Globus pallidus (tissue), 1 donor: ENCODE measurements around the gene DIP2C.
"Not testable (repeated sequence)": the region's sequence is repeated elsewhere in the genome, so short reads cannot be mapped to it uniquely, and the experiment has no call there.

ENCODE experiments used
- DNase-seq: peaks from one replicate; pipeline ENCODE4 v3.0.0-alpha.2; 2015; ENCODE audit warnings: low spot score

Gene DIP2C

DNA sequence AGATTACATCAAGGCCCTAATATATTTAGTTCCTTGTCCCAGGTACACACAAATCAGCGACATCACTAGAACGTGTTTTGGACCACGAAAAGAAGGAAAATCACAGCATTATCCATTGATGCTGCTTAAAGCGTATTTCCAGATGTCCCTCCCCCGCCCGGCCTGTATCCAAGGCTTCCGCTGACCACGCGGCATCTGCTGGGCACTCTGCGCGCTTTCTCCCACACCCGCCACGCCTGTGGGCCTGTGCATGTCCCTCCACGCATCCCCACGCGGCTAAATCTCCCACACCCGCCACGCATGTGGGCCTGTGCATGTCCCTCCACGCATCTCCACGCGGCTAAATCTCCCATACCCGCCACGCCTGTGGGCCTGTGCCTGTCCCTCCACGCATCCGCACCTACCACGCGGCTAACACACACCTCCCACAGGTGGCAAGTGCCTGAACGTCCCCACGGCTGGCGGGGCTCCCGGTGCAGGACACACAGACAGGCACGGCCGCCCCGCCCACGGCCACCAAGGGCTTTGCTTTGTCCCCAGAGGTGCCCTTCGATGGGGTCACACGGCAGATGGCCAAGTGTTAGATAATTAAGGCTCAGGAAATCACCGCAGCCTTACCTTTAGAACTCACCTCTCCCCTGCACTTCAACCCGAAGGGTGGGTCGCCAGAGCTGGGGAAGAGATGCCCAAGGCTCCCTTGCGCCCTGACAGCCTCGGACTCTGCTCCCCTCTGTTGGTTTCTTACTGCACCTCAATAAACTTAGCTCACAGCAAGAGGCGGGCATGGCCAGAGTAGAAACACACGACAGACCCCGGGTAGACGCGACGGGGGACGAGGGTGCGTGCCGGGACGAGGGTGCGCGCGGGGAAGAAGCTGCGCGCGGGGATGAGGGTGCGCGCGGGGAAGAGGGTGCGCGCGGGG, 49.5 kb downstream of the DIP2C start:
- DNase-seq = peak; percentile 60

DNA sequence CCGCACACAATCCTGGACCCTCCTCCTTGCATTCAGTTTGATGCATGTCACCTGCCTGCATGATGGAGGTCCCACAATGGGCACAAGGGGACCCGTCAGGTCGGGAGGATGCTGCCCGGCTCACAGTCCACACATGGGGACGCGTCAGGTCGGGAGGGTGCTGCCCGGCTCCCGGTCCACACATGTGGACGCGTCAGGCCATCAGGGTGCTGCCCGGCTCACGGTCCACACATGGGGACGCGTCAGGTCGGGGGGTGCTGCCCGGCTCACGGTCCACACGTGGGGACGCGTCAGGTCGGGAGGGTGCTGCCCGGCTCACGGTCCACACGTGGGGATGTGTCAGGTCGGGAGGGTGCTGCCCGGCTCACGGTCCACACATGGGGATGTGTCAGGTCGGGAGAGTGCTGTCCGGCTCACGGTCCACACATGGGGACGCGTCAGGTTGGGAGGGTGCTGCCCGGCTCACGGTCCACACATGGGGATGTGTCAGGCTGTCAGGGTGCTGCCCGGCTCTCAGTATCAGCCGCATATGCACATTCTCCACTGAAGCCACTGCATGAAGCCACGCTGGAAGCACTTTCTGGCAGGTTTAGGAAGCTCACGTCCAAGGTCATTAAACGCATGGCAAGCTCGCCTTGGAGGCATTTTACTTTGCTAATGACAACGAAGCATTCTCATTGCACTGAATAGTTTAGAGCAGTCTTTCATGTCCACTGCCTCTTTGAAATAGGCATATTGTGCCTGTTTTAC, 50.3 kb downstream of the DIP2C start:
- DNase-seq = no peak

DNA sequence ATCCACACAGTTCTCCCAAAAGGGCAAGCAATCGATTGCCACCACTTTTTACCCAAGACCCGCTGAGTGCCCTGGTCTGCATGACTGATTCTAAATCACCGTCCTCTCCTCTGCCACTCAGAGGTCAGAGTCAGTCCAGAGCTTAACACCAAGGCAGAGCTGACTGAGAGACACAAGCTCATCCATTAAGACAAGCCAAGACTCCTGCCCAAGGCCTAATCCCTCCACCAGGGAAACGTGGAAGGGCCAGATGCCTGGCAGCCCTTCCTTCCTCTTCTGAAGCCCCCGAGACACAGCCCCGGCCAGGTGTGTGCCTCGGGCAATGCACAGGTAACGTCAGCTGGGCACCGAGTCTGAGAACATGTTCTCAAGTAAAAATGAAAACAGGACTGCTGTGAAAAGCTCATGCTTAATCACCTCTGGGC, 51.7 kb downstream of the DIP2C start:
- DNase-seq = no peak

DNA sequence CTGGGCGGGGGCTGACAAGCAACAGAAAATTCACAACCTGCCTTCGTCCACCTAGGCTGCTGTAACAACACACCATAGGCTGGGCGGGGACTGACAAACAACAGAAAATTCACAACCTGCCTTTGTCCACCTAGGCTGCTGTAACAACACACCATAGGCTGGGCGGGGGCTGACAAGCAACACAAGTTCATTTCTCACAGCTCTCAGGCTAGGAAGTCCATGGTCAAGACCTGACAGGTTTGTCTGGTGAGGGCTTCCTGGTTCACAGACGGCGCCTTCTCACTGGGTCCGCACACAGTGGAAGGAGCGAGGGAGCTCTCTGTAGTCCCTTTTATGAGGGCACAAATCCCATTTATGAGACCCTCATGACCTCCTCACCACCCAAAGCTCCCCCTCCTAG, 52.2 kb downstream of the DIP2C start:
- DNase-seq = no peak

DNA sequence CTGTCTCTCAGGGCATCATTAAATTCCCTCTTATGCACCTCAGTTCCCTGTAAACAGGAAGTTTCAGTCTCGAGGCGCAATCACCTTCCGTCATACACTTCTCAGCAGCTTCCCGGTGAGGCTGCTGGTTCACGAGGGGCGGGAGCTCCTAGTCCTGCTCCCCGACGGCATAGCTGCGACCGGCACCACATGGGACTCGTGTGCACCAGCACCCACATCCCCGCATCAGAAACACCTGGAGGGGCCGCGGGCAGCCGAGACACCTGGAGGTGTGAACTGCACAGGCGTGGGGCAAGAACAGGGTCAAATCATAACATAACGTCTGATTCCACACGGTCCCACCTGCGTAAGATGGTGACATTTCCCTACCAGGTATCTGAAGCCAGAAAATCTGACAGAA, 52.7 kb downstream of the DIP2C start:
- DNase-seq = no peak

DNA sequence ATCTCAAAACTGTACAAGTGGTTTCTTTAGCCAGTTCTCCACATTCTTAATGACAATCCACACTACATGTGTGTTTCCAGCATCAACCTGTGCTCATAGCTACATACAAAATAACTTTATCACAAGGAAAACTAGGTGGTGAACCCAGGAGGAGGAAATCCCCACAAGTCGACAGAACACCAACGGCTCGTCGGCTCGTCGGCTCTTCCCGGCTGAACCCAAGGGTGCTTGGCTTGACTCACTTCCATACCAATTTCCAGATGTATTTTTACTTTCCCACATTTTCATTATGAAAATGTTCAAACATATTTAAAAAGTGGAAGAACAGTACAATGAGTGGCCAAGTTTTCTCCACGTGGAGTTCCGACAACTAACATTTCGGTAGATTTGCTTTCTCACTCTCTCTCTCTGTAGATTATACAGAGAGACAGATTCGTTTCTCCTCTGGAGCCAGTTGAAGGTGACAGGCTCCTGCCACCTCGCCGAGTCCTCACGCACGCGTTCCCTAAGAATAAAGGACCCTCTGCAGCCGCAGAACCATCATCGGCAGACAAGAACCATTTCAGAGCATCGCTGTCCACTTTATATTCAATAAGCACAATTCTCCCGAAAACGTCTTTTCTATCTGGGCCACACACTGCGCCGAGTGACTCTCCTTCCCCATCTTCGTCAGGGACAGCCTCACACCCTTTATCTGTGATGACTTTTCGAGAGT, 53.3 kb downstream of the DIP2C start:
- no peak for DNase-seq

DNA sequence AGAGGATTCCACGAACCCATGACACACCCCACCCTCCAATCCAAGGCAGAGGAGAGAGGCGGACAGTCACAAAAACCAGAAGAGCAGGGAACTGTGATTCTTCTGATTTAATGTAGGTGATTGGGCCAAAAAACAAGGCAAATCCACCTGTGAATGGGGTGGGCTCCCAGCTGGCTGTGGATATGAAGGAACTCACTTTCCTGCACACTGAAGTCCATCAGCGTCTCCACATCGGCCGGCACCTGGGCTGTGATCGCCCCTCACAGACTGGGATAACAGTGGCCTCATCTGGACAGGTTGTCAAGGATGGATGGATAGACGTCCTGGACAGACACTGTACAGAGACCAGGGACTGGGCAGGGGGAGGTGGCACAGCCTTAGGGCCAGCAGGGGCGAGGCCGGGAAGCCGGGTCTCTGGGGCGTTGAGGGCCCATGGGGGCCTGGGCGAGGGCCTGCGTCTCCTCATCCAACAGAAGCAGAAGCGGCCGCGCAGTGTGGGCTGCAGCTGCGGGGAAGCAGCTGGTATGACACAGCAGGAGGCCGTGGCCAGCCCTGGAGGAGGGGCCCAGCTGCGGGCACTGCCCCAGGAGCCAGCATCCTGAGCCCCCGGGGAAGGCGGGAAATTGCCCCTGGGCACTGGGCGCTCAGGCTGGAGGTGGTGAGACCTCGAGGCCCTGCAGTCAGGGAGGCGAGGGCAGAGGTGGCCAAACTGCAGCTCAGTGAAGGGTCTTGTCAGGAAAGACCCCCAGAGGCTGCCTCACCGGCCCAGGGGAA, 54.2 kb downstream of the DIP2C start:
- peak; percentile 73 for DNase-seq

DNA sequence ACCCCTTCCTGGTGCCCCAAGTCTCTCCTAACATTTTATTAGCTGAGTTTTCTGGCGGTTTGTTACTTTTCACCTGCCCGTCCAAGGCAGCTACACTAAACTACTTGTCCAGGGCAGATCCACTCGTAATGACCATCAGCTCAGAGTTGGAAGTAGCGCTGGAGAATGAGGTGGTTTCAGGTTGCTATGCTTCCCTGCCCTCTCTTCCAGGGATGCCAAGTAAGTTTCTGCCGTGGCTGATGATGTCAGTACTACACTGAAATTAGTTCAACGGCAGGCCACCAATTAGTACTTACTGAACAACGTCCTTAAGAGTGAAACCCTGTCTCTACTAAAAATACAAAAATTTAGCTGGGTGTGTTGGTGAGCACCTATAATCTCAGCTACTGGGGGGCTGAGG, 55.2 kb downstream of the DIP2C start:
- peak; percentile 48 for DNase-seq

DNA sequence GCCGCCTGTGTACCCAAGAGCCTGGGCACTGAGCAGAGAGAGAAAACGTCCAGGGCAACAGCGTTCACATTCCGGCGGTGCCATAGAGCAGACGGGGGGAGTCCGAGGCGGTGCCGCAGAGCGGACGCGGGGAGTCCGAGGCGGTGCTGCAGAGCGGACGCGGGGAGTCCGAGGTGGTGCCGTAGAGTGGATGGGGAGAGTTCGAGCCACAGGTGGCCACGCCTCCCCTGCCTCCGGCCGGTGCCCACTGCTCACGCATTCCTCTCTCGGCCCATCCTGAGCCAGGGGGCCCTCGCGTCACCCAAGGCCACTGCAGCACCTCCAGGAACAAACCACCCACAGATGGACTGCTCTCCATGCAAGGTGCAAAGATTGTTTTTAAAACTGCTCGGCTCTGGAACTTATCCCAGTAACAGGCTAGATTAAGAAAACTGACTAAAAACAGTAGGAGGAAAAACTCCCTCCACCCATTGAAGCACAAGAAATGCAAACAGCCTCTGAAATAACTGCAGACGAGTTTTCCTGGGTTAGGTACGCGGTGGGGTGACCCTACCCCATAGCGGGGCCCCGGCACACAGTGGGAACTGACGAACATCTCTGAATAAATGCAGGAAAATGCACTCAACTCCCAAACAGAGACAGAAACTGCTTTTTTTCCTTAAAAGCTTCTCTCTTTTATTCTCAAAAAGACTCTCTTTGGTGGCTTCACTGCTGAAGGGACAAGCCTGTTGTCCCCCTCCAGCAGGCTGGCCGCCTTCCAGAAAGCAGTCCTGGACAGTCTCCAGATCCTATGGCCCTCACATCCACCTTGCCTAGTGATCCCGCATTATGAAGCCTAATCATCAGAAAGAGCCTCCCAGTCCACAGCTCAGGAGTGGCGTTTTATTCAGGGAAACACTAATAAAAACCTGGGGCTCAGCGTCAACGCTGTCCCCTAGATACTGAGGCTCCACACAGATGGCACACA, 55.9 kb downstream of the DIP2C start:
- peak; percentile 40 for DNase-seq

DNA sequence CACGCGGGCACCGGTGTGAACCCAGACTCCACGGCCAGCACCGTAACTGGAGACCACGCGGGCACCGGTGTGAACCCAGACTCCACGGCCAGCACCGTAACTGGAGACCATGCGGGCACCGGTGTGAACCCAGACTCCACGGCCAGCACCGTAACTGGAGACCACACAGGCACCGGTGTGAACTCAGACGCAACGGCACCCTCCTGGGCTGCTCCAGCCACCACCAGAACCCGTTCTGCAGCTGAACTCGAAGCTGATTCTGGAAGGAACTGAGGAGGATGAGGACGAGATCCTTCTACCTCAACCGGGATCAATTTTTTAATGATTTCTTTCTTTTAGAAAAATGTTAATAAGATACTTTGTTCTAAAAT, 56.7 kb downstream of the DIP2C start:
- not testable (repeated sequence) for DNase-seq

DNA sequence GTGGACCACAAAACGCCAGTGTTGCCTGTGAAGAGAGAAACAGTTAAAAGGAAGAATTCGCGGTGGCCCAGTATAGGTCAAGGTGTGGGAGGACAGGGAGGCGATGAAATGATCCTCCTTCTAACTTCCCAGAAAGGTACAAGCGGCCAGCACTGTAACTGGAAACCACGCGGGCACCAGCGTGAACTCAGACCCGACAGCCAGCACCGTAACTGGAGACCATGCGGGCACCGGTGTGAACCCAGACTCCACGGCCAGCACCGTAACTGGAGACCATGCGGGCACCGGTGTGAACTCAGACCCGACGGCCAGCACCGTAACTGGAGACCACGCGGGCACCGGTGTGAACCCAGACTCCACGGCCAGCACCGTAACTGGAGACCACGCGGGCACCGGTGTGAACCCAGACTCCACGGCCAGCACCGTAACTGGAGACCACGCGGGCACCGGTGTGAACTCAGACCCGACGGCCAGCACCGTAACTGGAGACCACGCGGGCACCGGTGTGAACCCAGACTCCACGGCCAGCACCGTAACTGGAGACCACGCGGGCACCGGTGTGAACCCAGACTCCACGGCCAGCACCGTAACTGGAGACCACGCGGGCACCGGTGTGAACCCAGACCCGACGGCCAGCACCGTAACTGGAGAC, 57.2 kb downstream of the DIP2C start:
- DNase-seq = not testable (repeated sequence)

DNA sequence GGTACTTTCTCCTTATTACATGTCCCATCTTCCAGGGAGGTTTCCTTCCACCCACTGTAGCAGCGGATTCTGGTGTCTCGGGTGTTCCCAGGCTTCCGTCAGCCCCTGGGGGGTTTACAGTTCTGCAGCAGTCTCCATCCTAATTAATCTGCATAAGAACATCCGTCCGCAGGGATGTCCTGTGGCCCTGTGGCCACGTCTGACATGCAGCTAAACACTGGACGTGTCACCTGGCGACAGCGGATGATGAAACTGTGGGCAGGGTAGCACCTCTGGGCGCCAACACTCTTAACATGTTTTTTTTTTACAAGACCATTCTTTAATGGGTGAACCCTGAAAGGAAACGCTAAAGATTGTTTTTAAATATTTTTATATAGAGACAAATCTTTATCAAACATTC, 58.2 kb downstream of the DIP2C start:
- DNase-seq = no peak

DNA sequence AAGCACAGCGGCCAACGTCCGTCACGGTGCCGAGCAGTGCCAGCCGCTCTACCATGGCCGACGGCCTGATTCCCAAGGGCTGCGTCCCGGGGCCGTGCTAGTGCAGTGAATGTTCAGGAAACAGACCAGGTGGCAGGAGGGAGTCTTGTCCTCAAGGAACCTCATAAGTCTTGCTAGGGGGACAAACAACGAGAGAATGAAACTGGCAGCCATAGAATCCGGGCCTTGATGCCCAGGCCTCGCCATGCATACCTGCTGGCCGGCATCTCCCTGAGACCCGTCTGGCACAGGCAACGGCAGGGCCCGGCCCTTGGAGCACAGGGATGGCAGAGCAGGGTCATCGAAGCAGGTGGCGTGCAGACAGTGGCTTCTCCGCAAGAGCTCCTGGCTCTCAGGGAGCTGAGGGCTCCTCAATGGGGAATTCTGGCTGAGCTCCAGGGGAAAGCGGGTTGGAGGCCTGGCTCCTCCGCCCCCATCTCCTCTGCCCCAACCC, 58.8 kb downstream of the DIP2C start:
- DNase-seq = no peak

DNA sequence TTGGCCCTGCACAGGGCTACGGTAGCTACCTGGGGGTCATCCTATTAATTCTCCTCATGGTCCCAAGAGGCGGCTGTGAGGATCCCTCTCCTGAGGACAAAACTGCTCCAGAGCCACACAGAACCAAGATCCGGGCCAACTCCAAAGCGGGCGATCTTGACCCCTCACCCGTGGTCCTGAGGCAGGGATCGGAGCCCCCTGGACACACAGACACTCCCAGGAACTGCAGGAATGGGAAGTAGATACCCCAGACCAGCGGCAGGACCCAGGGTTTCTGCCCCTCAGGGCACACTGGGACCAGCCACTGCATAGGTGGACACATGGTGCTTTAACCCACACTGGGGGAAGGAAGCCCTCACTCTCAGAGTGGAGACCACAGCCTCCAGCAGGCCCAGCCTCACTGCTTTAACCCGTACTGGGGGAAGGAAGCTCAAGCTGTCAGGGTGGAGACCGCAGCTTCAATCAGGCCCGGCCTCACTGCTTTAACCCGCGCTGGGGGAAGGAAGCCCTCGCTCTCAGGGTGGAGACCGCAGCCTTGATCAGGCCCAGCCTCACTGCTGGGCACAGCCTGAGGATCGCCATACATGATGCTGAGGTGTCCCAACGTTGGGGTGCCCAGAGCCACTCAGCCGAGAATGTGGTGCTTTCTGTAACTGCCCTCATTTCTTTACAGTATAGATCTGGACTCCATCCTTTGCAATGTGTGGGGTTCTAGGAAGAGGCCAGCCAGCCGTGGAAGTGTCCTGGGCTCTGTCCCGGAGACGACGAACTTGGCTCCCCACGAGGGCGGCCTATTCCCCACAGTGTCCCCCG, 60.1 kb downstream of the DIP2C start:
- DNase-seq = no peak

DNA sequence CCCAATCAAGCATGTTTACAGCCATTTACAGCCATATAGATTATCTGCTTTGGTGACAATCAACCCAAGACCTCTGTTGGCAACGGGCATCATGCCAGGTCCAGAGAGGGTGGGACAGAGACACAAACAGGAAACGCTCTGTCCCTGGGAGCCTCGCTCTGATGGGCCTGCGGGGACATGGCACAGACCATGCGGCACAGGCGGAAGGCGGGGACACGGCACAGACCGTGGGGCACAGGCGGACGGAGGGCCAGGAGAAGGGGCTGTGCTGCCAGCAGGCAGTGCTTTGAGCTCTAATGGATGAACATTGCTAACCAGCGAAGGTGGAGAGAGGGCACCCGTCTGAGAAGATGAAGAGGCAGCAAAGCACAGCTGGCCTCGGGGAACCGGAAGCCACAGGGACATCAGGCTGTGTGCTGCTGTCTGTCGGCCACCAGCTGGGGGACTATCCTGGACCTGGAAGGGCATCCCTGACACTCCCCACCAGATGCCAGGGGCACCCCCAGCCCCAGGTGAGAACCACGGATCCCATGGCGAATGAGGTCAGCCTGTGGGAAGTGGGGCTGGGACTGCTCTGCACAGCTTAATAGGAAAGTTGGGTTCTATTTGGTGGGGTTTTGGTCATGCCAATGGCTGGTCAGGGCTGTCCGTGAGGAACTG, 61.0 kb downstream of the DIP2C start:
- peak; percentile 87 for DNase-seq

DNA sequence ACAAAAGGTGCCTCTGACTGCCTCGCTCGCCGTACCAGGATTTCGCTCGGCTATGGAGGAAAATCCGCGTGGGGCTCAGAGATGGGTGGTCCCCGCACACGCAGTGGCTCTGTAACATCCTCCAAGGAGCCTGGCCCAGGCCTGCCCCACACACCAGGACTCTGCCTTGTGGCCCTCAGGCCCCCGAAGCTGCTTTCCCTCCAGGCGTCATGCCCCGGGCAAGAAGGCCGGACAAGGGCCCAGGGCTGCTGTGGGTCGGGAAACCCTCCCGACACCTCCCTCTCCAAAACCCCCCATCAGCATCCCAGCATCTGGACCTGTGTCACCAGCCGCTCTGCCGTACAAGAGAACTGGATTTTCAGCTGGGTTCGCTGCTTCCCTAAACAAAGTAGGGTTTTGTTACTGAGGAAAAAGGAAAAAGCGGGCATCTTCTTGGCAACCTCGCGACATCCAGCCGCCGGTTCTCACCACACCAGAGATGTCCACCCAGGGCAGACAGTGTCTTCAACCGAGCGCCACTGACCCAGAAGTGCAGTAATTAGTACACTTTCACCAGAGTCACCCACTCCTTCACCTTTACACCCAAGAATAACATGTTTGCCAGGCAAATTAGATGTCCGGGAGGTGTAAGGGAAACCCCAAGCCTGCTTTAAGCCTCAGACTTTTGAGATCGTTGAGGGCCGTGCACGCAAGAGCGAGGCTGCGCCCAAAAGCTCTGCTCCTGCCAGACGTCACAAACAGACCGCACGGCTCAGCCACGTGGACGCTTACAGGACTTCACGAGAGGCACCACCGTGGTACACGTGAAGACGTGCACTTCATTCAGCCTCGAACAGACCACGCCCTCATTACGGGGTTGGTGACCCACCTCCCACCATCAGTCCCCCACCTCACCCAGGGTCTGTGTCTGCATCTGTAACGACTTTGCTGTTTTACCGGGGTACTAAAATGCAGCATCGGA, 62.2 kb downstream of the DIP2C start:
- DNase-seq = peak; percentile 76
